Natural killer cell (primary cell): Measurements from ENCODE around the gene LDLRAD4. TPM values are rescaled to one million over a fixed set of nuclear protein-coding genes. Genes with fewer than 3 reads are reported as not detected.

Source experiments
- ATAC-seq, 3 donors: fragments of 150-1000 bp in 2 of 3; fragments of 200-7000 bp in 1 of 3; cut with Tn5 transposase; 1 replicate in 1 of 3; 2 replicates in 2 of 3; pipeline ENCODE4 v1.10.0; 2021; ENCODE audit warnings: mild to moderate bottlenecking in 2 of 3, moderate library complexity in 2 of 3
- DNase-seq, 2 donors: peaks; one replicate each; pipeline versions ENCODE4 v3.0.0 to v3.0.0-alpha.2; 2013 to 2021; ENCODE audit warnings: mixed read lengths in 1 of 2
- H3K27ac ChIP-seq: one replicate; pipeline ENCODE4 v1.5.1; 2013; ENCODE audit warnings: mild to moderate bottlenecking, low read length
- H3K27me3 ChIP-seq: one replicate; pipeline ENCODE4 v1.6.1; 2013; ENCODE audit warnings: low read length; ENCODE audit not compliant: control insufficient read depth, insufficient read depth
- H3K36me3 ChIP-seq: one replicate; pipeline ENCODE4 v1.6.1; 2013; ENCODE audit warnings: low read length; ENCODE audit not compliant: control insufficient read depth, insufficient read depth
- H3K4me1 ChIP-seq: one replicate; pipeline ENCODE4 v1.6.1; 2013; ENCODE audit warnings: low read length; ENCODE audit not compliant: control insufficient read depth, insufficient read depth
- H3K4me3 ChIP-seq: one replicate; pipeline ENCODE4 v1.5.1; 2013; ENCODE audit warnings: low read length
- H3K9me3 ChIP-seq: one replicate; pipeline ENCODE4 v1.6.1; 2013; ENCODE audit warnings: low read length; ENCODE audit not compliant: control insufficient read depth, insufficient read depth
- H3K27ac Mint-ChIP-seq, 2 donors: one replicate each; pipeline ENCODE4 v1.8.0; 2022; ENCODE audit warnings: mild to moderate bottlenecking in 2 of 2, mixed read lengths in 2 of 2, moderate library complexity in 1 of 2
- H3K27me3 Mint-ChIP-seq, 2 donors: one replicate each; pipeline ENCODE4 v1.8.0; 2022; ENCODE audit warnings: low read depth in 2 of 2, mixed read lengths in 2 of 2
- H3K36me3 Mint-ChIP-seq: one replicate; pipeline ENCODE4 v1.8.0; 2022; ENCODE audit warnings: mixed read lengths
- H3K4me1 Mint-ChIP-seq, 2 donors: one replicate each; pipeline ENCODE4 v1.8.0; 2022; ENCODE audit warnings: mixed read lengths in 2 of 2
- H3K4me3 Mint-ChIP-seq: one replicate; pipeline ENCODE4 v1.8.0; 2022; ENCODE audit warnings: mild to moderate bottlenecking, moderate library complexity, mixed read lengths
- H3K9me3 Mint-ChIP-seq, 2 donors: one replicate each; pipeline ENCODE4 v1.8.0; 2022; ENCODE audit warnings: mixed read lengths in 2 of 2
- WGBS: methylation state at CpG from one replicate; pipeline ENCODE4 v1.1.7; 2013; ENCODE audit warnings: missing lambda C conversion rate; ENCODE audit not compliant: insufficient coverage; 5-methylcytosine and 5-hydroxymethylcytosine counted together
- intact Hi-C: fragments of 100-400 bp; cut with micrococcal nuclease; formaldehyde crosslinking; loops from one replicate; pipeline ENCODE4 v1.14.2; 2022
- total RNA-seq, 4 donors: library from RNA; stranded (reverse); fragments of 120-200 nt in 1 of 4; gene quantifications; one replicate each; pipeline versions ENCODE4 v1.2.3 to v1.2.4, GENCODE V29; 2013 to 2022
- TF ChIP-seq, protein P1 (sequence below): fragments of 200-600 bp; IDR thresholded peaks from one replicate; pipeline ENCODE4 v1.8.0; 2022; ENCODE audit warnings: antibody characterized with exemption

LDLRAD4 gene
- total RNA-seq, 3 donors from 2014 or later (not counting 1 experiment from before 2014, with no cell fraction given): 24.0 to 36.3 (median 29.2) TPM

DNA sequence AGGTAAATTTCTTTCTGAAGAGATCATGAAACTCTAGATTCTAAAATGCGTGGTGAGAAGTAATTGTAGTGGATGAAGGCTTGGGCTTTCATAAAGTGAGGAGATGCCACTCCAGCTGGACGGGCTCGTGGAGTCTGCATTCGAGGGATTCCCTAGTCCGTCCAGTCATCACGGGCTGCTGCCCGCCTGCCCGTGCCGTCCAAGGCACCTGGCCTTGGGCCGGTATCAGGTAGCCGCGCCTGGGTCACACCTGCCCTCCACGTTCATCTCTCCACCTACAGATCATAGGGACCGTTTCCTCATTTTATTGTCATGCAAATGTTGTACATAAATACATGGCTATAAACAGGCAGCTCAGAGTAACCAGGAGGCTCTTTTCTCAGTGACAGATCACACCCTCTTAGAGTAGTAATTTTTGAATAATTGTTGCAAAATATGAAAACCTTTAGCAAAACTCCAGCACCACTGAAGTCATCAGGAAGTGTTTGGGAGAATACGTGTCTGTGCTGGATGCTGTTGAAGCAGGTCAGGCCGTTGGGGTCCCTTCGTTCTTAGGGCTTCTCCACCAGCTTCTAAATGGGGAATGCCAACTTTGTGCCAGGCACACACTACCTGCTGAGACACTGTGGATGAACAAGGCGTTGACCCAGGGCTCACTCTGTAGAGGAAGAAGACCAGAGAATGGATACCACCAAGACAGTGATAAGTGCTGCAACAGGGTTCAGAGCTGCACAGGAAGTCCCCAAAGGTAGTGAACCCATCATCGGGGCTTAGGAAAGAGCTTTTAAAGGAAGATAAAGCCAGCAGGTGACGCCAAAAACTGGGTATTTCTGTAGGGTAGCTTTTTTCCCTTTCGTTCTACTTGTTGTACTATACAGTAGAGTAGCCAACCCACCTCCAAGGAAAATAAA, 395.3 kb downstream of the LDLRAD4 start:
- WGBS: 62% methylated on average over 19 of the region's 21 CpGs
- no peak overlapping the region for H3K4me3 Mint-ChIP-seq
- DNase-seq: peak in 1 of 2 donors; percentile 53

DNA sequence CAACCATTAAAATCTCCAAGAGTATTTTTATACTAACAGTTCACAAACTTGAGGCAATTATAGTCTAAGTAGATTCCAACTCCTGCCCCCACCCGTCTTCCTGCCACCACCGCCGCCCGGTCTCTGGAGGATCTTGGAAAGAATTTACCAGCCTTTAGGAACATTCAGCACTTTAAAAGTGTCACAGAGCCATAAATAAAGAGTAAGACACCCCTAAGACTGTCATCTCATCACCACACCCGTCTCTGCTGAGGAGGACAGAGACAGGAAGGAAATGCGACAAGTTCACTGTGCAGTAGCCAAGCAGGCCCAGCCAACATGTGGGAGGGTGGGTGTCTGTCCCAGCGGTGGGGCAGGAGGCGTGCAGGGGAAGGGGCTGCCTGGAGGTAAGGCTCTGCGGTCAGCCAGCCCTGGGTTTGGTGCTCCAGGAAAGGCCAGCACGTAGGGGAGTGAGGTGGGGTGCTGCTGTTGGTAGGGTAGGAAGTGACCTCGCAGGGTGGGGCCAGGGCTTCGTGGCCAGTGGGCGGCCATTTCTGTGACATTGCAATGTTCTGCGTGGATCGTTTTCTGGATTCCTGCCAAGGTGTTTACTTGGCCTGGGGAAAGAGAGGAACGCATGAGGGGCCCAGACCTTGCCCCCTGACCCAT, 396.2 kb downstream of the LDLRAD4 start:
- intact Hi-C loops: loop anchor here (10.0 kb wide), 1 partner anchor 700 kb away; no protein-coding TSS in a partner anchor
- TF ChIP-seq, protein P1, sequence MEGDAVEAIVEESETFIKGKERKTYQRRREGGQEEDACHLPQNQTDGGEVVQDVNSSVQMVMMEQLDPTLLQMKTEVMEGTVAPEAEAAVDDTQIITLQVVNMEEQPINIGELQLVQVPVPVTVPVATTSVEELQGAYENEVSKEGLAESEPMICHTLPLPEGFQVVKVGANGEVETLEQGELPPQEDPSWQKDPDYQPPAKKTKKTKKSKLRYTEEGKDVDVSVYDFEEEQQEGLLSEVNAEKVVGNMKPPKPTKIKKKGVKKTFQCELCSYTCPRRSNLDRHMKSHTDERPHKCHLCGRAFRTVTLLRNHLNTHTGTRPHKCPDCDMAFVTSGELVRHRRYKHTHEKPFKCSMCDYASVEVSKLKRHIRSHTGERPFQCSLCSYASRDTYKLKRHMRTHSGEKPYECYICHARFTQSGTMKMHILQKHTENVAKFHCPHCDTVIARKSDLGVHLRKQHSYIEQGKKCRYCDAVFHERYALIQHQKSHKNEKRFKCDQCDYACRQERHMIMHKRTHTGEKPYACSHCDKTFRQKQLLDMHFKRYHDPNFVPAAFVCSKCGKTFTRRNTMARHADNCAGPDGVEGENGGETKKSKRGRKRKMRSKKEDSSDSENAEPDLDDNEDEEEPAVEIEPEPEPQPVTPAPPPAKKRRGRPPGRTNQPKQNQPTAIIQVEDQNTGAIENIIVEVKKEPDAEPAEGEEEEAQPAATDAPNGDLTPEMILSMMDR: no peak
- H3K27me3 Mint-ChIP-seq: peaks cover 25 to 46% of the 10 kb centered on the region in 2 donors
- WGBS: 11% methylated on average over 16 of the region's 16 CpGs
- DNase-seq: peak in 1 of 2 donors; percentile 57
- Histone ChIP-seq H3K9me3 (no peaks in the 10 kb centered on the region), H3K4me3 (no peak overlapping the region), H3K36me3 (no peaks in the 10 kb centered on the region), H3K27ac (peak overlapping the region; percentile 12), H3K27me3 (peaks cover 16% of the 10 kb centered on the region), H3K4me1 (peaks cover 56% of the 10 kb centered on the region)
- H3K36me3 Mint-ChIP-seq: no peaks in the 10 kb centered on the region
- H3K4me3 Mint-ChIP-seq: peak overlapping the region; percentile 50
- H3K9me3 Mint-ChIP-seq: no peaks in the 10 kb centered on the region
- ATAC-seq: peak in 2 of 3 donors; percentile 16
- H3K27ac Mint-ChIP-seq: peak overlapping the region in 1 of 2 donors; percentile 77
- H3K4me1 Mint-ChIP-seq: peaks cover 50 to 52% of the 10 kb centered on the region in 2 donors

More for the DNA sequence above, 395.3 kb downstream of the LDLRAD4 start:
- Mint-ChIP-seq H3K9me3 (no peaks in the 10 kb centered on the region), H3K4me1 (peaks cover 57 to 59% of the 10 kb centered on the region in 2 donors), H3K27me3 (peaks cover 25 to 46% of the 10 kb centered on the region in 2 donors), H3K36me3 (no peaks in the 10 kb centered on the region), H3K27ac (no peak overlapping the region)
- peak overlapping the region; percentile 12 for H3K27ac ChIP-seq
- peaks cover 62% of the 10 kb centered on the region for H3K4me1 ChIP-seq
- H3K4me3 ChIP-seq: no peak overlapping the region
- no peaks in the 10 kb centered on the region for H3K9me3 ChIP-seq
- no peak for ATAC-seq
- no peaks in the 10 kb centered on the region for H3K36me3 ChIP-seq
- intact Hi-C loops: loop anchor here (10.0 kb wide), 1 partner anchor 699 kb away; no protein-coding TSS in a partner anchor
- TF ChIP-seq, protein P1: no peak
- H3K27me3 ChIP-seq: peaks cover 16% of the 10 kb centered on the region

DNA sequence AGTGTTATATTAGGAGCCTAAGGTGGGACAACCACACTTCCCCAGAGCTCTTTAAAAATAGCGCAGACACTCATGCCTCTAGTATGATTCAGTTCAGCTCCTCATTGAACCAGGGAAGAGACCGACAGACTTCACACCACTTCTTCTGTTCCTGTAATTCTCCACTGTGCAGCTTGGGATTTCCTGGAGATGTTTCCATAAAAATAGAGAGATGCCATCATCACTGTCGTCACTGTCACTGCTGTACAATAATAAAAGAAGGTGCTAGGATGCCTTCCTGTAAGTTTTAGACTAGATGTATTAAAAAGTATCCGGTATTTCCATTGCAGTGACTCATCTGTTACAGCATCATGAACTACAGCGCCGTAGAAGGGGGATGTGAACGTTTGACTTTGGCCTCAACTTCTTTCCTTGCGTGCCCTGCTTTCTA, 396.9 kb downstream of the LDLRAD4 start:
- no peaks in the 10 kb centered on the region for H3K9me3 ChIP-seq
- no peaks in the 10 kb centered on the region for H3K36me3 ChIP-seq
- peaks cover 25 to 46% of the 10 kb centered on the region in 2 donors for H3K27me3 Mint-ChIP-seq
- peaks cover 56% of the 10 kb centered on the region for H3K4me1 ChIP-seq
- no peak for ATAC-seq
- H3K27me3 ChIP-seq: peaks cover 16% of the 10 kb centered on the region
- H3K9me3 Mint-ChIP-seq: no peaks in the 10 kb centered on the region
- DNase-seq: peak in 1 of 2 donors; percentile 44
- intact Hi-C loops: loop anchor here (10.0 kb wide), 1 partner anchor 701 kb away; no protein-coding TSS in a partner anchor
- H3K27ac ChIP-seq: no peak overlapping the region
- 62% methylated on average over 8 of the region's 8 CpGs for WGBS
- peak overlapping the region; percentile 50 for H3K4me3 Mint-ChIP-seq
- no peaks in the 10 kb centered on the region for H3K36me3 Mint-ChIP-seq
- TF ChIP-seq, protein P1: no peak
- H3K4me1 Mint-ChIP-seq: peaks cover 52 to 54% of the 10 kb centered on the region in 2 donors
- H3K27ac Mint-ChIP-seq: peak overlapping the region in 1 of 2 donors; percentile 77
- no peak overlapping the region for H3K4me3 ChIP-seq
